H1 (cell line): ENCODE data around the gene NDUFB6. TPM values are rescaled to one million over a fixed set of nuclear protein-coding genes. Genes with fewer than 3 reads are reported as not detected.
A peak's percentile ranks its signal among the peaks of the same experiment; 100 is the strongest.

ENCODE experiments used
- CTCF ChIA-PET: fragments of 300-600 bp; sonication (Branson Sonifier 250); formaldehyde crosslinking; loops from one replicate; lab custom pipeline; 2021; ENCODE audit not compliant: partially characterized antibody; lab: Charles Lee
- POLR2A ChIA-PET: fragments of 300-600 bp; sonication (Branson Sonifier 250); formaldehyde crosslinking; loops from one replicate; lab custom pipeline; 2021; ENCODE audit warnings: inconsistent platforms; ENCODE audit not compliant: partially characterized antibody; lab: Charles Lee
- DNase-seq, 2 experiments: peaks; one replicate each; pipeline versions ENCODE4 v3.0.0 to v3.0.0-alpha.2; 2010 to 2022; ENCODE audit warnings: low spot score in 2 of 2, low read depth in 1 of 2, mixed read lengths in 1 of 2
- FAIRE-seq: peaks from 2 replicates; lab custom pipeline; 2011; peaks lifted over from hg19 to GRCh38; lab: Jason Lieb, UNC
- H2AFZ ChIP-seq: 2 replicates; pipeline ENCODE4 v1.8.1; 2012; ENCODE audit warnings: low read length, inconsistent platforms
- H2AK5ac ChIP-seq: 2 replicates; pipeline ENCODE4 v1.6.1; 2013; ENCODE audit warnings: low read depth, low read length
- H2BK120ac ChIP-seq: replicated peaks from 2 replicates; pipeline ENCODE3; 2013; ENCODE audit warnings: low read depth, low read length, inconsistent platforms
- H2BK12ac ChIP-seq: 2 replicates; pipeline ENCODE4 v1.6.1; 2013; ENCODE audit warnings: low read depth, low read length
- H2BK15ac ChIP-seq: 2 replicates; pipeline ENCODE4 v1.6.1; 2013; ENCODE audit warnings: low read length
- H2BK20ac ChIP-seq: 2 replicates; pipeline ENCODE4 v1.6.1; 2013; ENCODE audit warnings: low read length
- H2BK5ac ChIP-seq: 2 replicates; pipeline ENCODE4 v1.6.1; 2013; ENCODE audit warnings: low read depth, low read length
- H3K14ac ChIP-seq: 2 replicates; pipeline ENCODE4 v1.6.1; 2013; ENCODE audit warnings: inconsistent platforms; ENCODE audit not compliant: insufficient read length
- H3K18ac ChIP-seq: 2 replicates; pipeline ENCODE4 v1.6.1; 2013; ENCODE audit warnings: low read length; ENCODE audit errors: extremely low read depth
- H3K23ac ChIP-seq: 2 replicates; pipeline ENCODE4 v1.6.1; 2013; ENCODE audit warnings: inconsistent platforms; ENCODE audit not compliant: insufficient read length
- H3K23me2 ChIP-seq: 2 replicates; pipeline ENCODE4 v1.6.1; 2013; ENCODE audit warnings: low read depth, low read length
- H3K27ac ChIP-seq: 2 replicates; pipeline ENCODE4 v1.6.1; 2011; ENCODE audit warnings: low read depth, low read length, inconsistent platforms
- H3K27me3 ChIP-seq, 4 experiments: replicated peaks in 1 of 4; 1 replicate in 1 of 4; 2 replicates in 3 of 4; pipeline versions ENCODE4 v1.6.1 to v1.8.1; 2011 to 2013; ENCODE audit warnings: low read length in 3 of 4, mild to moderate bottlenecking in 3 of 4, inconsistent platforms in 2 of 4, mixed read lengths in 2 of 4, moderate library complexity in 1 of 4; ENCODE audit not compliant: control insufficient read depth in 3 of 4, insufficient read depth in 3 of 4; ENCODE audit errors: extremely low read depth in 1 of 4
- H3K36me3 ChIP-seq, 4 experiments: 2 replicates each; pipeline versions ENCODE4 v1.6.1 to v1.8.1; 2011 to 2013; ENCODE audit warnings: mild to moderate bottlenecking in 4 of 4, low read length in 3 of 4, moderate library complexity in 2 of 4, control low read depth in 1 of 4, inconsistent platforms in 1 of 4; ENCODE audit not compliant: insufficient read depth in 4 of 4, control insufficient read depth in 2 of 4
- H3K4ac ChIP-seq: replicated peaks from 2 replicates; pipeline ENCODE3; 2013; ENCODE audit warnings: low read length, low read depth, mixed read lengths, inconsistent platforms; ENCODE audit not compliant: insufficient read length
- H3K4me1 ChIP-seq, 4 experiments: replicated peaks in 1 of 4; 1 replicate in 1 of 4; 2 replicates in 3 of 4; pipeline versions ENCODE4 v1.6.1 to v1.8.1; 2011 to 2013; ENCODE audit warnings: low read length in 3 of 4, inconsistent platforms in 2 of 4, mixed read lengths in 1 of 4; ENCODE audit not compliant: insufficient read depth in 4 of 4, control insufficient read depth in 3 of 4
- H3K4me2 ChIP-seq, 2 experiments: 2 replicates each; pipeline versions ENCODE4 v1.6.1 to v1.8.1; 2011 to 2013; ENCODE audit warnings: low read depth in 2 of 2, low read length in 2 of 2, control low read depth in 1 of 2, inconsistent platforms in 1 of 2, mild to moderate bottlenecking in 1 of 2; ENCODE audit not compliant: insufficient read depth in 1 of 2
- H3K4me3 ChIP-seq, 4 experiments: fragments of 200-600, 300-600 bp in 1 of 4; sonication (generic), shearing (Covaris generic), sonication (Bioruptor Twin) in 1 of 4; 2 replicates each; pipeline versions ENCODE4 v1.5.1 to v1.8.1; 2011 to 2016; ENCODE audit warnings: low read length in 4 of 4, low read depth in 3 of 4, control low read depth in 2 of 4, inconsistent platforms in 2 of 4, mild to moderate bottlenecking in 2 of 4, mixed read lengths in 1 of 4, moderate library complexity in 1 of 4; ENCODE audit not compliant: insufficient read depth in 2 of 4; ENCODE audit errors: extremely low read depth in 1 of 4
- H3K56ac ChIP-seq: replicated peaks from 2 replicates; pipeline ENCODE3; 2013; ENCODE audit warnings: low read depth, mild to moderate bottlenecking, mixed read lengths, low read length, inconsistent platforms; ENCODE audit not compliant: insufficient read length
- H3K79me1 ChIP-seq: 2 replicates; pipeline ENCODE4 v1.6.1; 2013; ENCODE audit warnings: low read depth, low read length, control low read depth
- H3K79me2 ChIP-seq, 2 experiments: 2 replicates each; pipeline versions ENCODE4 v1.6.1 to v1.8.1; 2012 to 2013; ENCODE audit warnings: low read length in 2 of 2, mild to moderate bottlenecking in 2 of 2, inconsistent platforms in 1 of 2; ENCODE audit not compliant: insufficient read depth in 2 of 2, control insufficient read depth in 1 of 2
- H3K9ac ChIP-seq, 4 experiments: replicated peaks in 1 of 4; 1 replicate in 1 of 4; 2 replicates in 3 of 4; pipeline versions ENCODE4 v1.6.1 to v1.8.1; 2011 to 2013; ENCODE audit warnings: low read depth in 3 of 4, low read length in 3 of 4, control low read depth in 2 of 4, mild to moderate bottlenecking in 2 of 4, moderate library complexity in 2 of 4, inconsistent platforms in 1 of 4; ENCODE audit errors: extremely low read depth in 1 of 4
- H3K9me3 ChIP-seq, 2 experiments: 2 replicates each; pipeline versions ENCODE4 v1.6.1 to v1.8.1; 2012 to 2013; ENCODE audit warnings: mild to moderate bottlenecking in 2 of 2, moderate library complexity in 2 of 2, control low read depth in 1 of 2, inconsistent platforms in 1 of 2, low read depth in 1 of 2, low read length in 1 of 2, mixed read lengths in 1 of 2; ENCODE audit not compliant: insufficient read depth in 2 of 2
- H4K20me1 ChIP-seq, 2 experiments: replicated peaks in 1 of 2; 2 replicates each; pipeline versions ENCODE3 to v1.8.1; 2011 to 2013; ENCODE audit warnings: inconsistent platforms in 2 of 2, low read length in 2 of 2, mild to moderate bottlenecking in 1 of 2; ENCODE audit not compliant: insufficient read depth in 2 of 2, control insufficient read depth in 1 of 2
- H4K5ac ChIP-seq: 2 replicates; pipeline ENCODE4 v1.6.1; 2013; ENCODE audit warnings: low read length, low read depth, mixed read lengths, inconsistent platforms; ENCODE audit not compliant: insufficient read length
- H4K8ac ChIP-seq: 2 replicates; pipeline ENCODE4 v1.8.0; 2013; ENCODE audit warnings: mild to moderate bottlenecking, moderate library complexity, low read length, inconsistent platforms; ENCODE audit not compliant: insufficient read depth; ENCODE audit errors: extremely low read depth
- H4K91ac ChIP-seq: replicated peaks from 2 replicates; pipeline ENCODE3; 2013; ENCODE audit warnings: low read length, mixed read lengths, inconsistent platforms; ENCODE audit not compliant: insufficient read length
- ATF3 ChIP-seq: IDR thresholded peaks from 2 replicates; pipeline ENCODE4 v1.6.1; 2011; ENCODE audit warnings: low read depth, mild to moderate bottlenecking, low read length; ENCODE audit not compliant: insufficient read depth
- FOSL1 ChIP-seq: IDR thresholded peaks from 2 replicates; pipeline ENCODE4 v1.6.1; 2011; ENCODE audit warnings: mild to moderate bottlenecking, low read depth, low read length, moderate library complexity; ENCODE audit not compliant: insufficient read depth
- JUND ChIP-seq: IDR thresholded peaks from 2 replicates; pipeline ENCODE4 v1.6.1; 2011; ENCODE audit warnings: mild to moderate bottlenecking, improper control_type of control experiment, low read length
- MAX ChIP-seq: IDR thresholded peaks from 2 replicates; pipeline ENCODE4 v1.6.1; 2012; ENCODE audit warnings: inconsistent platforms
- RFX5 ChIP-seq: IDR thresholded peaks from 2 replicates; pipeline ENCODE4 v1.6.1; 2011; ENCODE audit warnings: low read depth, low read length, improper control_type of control experiment, borderline replicate concordance
- SRF ChIP-seq: IDR thresholded peaks from 2 replicates; pipeline ENCODE4 v1.6.1; 2011; ENCODE audit warnings: mild to moderate bottlenecking, low read depth, low read length, moderate library complexity
- YY1 ChIP-seq: IDR thresholded peaks from 2 replicates; pipeline ENCODE4 v1.6.1; 2011; ENCODE audit warnings: low read depth, mild to moderate bottlenecking, low read length
- ZNF274 ChIP-seq: IDR thresholded peaks from 2 replicates; pipeline ENCODE4 v1.7.0; 2012; ENCODE audit warnings: low read length, borderline replicate concordance; ENCODE audit errors: extremely low read depth
- WGBS, 2 experiments: shearing (Covaris generic) in 1 of 2; methylation state at CpG; one replicate each; pipeline versions ENCODE4 v1.1.6 to v1.1.7; 2013 to 2015; ENCODE audit warnings: low lambda C conversion rate in 2 of 2, mixed read lengths in 2 of 2, inconsistent platforms in 1 of 2, low coverage in 1 of 2, missing lambda C conversion rate in 1 of 2; ENCODE audit not compliant: insufficient replicate concordance in 2 of 2, insufficient coverage in 1 of 2, insufficient read length in 1 of 2; ENCODE audit errors: extremely low coverage in 1 of 2, missing lambda C conversion rate in 1 of 2; 5-methylcytosine and 5-hydroxymethylcytosine counted together
- polyA plus RNA-seq, 7 experiments: library from polyadenylated mRNA; depleted of rRNA in 3 of 7; stranded (reverse) in 5 of 7; unstranded in 2 of 7; fragments of >200 nt in 5 of 7; fragments of 200-250 nt in 2 of 7; gene quantifications; 1 replicate in 5 of 7; 2 replicates in 1 of 7; 4 replicates in 1 of 7; pipeline versions ENCODE4 v1.2.1 to v1.2.3, GENCODE V29; 2011 to 2013; ENCODE audit warnings: missing spikeins in 2 of 7, mixed read lengths in 2 of 7
- total RNA-seq: library from RNA; stranded (reverse); fragmentation: NEBNext Ultra II Directional; extraction: Animal tissue kit (Norgen Biotek cat#: 25700); gene quantifications from 2 replicates; pipeline ENCODE4 v1.2.1, GENCODE V29; 2021
- TF ChIP-seq, protein P1 (sequence below): IDR thresholded peaks from 2 replicates; pipeline ENCODE4 v1.6.1; 2012; ENCODE audit warnings: low read length, inconsistent platforms

The NDUFB6 gene
- total and polyA plus RNA-seq, 2 of the 8 experiments (the other 6 are each of a cell fraction or from before 2014, with no cell fraction given): 55.8 to 61.4 TPM

DNA sequence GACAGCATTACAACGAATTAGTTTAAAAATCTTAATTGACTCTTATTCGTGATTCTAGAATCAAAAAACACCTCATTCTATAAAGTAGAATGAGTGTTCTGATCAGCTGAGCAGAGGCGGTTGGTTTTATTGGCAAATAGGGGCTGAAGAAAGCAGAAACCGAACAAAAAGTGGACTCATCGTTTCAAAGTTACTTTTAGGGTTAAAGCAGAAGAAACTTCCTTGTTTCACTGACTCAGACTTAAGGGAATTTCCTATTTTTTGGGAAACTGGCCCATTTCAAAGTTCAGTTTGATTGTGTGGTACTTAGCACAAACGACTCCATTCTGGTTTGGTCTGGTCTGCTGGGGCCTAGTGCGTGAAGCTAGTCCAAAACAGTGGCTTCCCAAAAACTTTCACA, 862 bp upstream of the NDUFB6 start:
- Histone ChIP-seq H3K56ac (no peak overlapping the region), H4K8ac (no peak overlapping the region), H2BK120ac (no peak overlapping the region), H3K27ac (no peak overlapping the region), H3K14ac (no peak overlapping the region), H3K23me2 (peaks cover 6% of the 10 kb centered on the region), H3K9ac (no peak overlapping the region), H3K4me2 (peak overlapping the region; percentile 82 to 89; a peak in 2 of 4 replicates), H4K91ac (no peak overlapping the region), H3K4me1 (peaks cover 0 to 4% (median under 1%) of the 10 kb centered on the region in 4 experiments; a peak in 2 of 7 replicates), H2AK5ac (no peak overlapping the region), H4K5ac (no peak overlapping the region), H4K20me1 (peaks cover 0 to 4% of the 10 kb centered on the region in 2 experiments), H2BK12ac (no peak overlapping the region), H3K79me2 (peaks cover 4 to 33% of the 10 kb centered on the region in 2 experiments; a peak in 3 of 4 replicates), H3K4me3 (peak overlapping the region in 1 of 4 experiments; percentile 97; a peak in 2 of 8 replicates), H3K9me3 (no peaks in the 10 kb centered on the region), H2BK5ac (no peak overlapping the region), H2BK15ac (no peak overlapping the region), H3K36me3 (peaks cover 0 to 5% (median 0%) of the 10 kb centered on the region in 4 experiments; a peak in 1 of 8 replicates), H3K27me3 (no peaks in the 10 kb centered on the region), H2BK20ac (no peak overlapping the region), H3K23ac (no peak overlapping the region), H3K18ac (no peak overlapping the region), H3K79me1 (peaks cover 4% of the 10 kb centered on the region; the same call in 1 of the 2 replicates), H3K4ac (no peak overlapping the region), H2AFZ (no peak overlapping the region)
- DNase-seq: no peak
- TF ChIP-seq SRF (no peak), JUND (no peak), ZNF274 (no peak), FOSL1 (no peak), RFX5 (no peak), MAX (no peak), ATF3 (no peak), YY1 (no peak)
- TF ChIP-seq, protein P1, sequence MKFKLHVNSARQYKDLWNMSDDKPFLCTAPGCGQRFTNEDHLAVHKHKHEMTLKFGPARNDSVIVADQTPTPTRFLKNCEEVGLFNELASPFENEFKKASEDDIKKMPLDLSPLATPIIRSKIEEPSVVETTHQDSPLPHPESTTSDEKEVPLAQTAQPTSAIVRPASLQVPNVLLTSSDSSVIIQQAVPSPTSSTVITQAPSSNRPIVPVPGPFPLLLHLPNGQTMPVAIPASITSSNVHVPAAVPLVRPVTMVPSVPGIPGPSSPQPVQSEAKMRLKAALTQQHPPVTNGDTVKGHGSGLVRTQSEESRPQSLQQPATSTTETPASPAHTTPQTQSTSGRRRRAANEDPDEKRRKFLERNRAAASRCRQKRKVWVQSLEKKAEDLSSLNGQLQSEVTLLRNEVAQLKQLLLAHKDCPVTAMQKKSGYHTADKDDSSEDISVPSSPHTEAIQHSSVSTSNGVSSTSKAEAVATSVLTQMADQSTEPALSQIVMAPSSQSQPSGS: no peak
- WGBS, 2 experiments: 88% methylated on average over 7 of the region's 7 CpGs; no CpG with 5 or more reads in 1 of the 2 experiments
- FAIRE-seq: no peak
- POLR2A ChIA-PET: interaction anchor here (1.0 to 3.8 kb wide), 4 partner anchors 23 to 195 kb away, joined by 3 to 24 read pairs (median 6); partner anchors contain the start of genes RIGI, SMIM27 and TOPORS
- CTCF ChIA-PET: interaction anchor here (0.6 to 12.2 kb wide), 8 partner anchors 8 to 310 kb away, joined by 3 to 248 read pairs (median 4); no protein-coding TSS in a partner anchor
